ENCODE measurements around the gene PRRG4.

DNA sequence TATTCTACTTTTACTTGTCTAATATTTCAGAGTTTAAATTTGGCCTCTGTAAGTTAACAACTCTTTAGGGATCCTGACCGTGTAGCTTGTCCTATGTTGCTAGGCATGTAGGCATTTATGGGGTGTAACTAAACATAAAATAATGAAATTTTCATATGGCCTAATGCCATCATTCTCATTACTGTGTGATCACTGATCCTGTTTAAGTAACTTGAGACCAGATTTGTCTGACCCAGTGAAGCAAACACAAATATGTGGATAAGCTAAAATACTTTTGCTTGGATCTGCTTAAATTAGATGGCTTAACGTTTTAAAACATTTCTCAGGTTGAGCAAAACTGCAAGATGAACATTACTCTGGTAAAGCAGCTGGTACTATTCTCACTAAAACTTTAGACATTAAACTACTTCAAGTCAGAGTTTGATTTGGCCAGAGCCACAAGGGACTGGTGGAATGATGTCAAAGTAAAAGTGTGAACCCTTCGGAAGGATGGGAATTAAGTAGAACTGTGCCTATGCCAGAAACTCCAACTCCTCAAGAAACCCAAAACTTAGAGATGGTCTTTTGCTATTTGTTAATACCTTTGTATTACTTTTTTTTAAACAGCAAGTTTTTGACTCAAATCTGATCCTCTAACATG, 75.4 kb downstream of the PRRG4 start:
- TF ChIP-seq, protein P1, sequence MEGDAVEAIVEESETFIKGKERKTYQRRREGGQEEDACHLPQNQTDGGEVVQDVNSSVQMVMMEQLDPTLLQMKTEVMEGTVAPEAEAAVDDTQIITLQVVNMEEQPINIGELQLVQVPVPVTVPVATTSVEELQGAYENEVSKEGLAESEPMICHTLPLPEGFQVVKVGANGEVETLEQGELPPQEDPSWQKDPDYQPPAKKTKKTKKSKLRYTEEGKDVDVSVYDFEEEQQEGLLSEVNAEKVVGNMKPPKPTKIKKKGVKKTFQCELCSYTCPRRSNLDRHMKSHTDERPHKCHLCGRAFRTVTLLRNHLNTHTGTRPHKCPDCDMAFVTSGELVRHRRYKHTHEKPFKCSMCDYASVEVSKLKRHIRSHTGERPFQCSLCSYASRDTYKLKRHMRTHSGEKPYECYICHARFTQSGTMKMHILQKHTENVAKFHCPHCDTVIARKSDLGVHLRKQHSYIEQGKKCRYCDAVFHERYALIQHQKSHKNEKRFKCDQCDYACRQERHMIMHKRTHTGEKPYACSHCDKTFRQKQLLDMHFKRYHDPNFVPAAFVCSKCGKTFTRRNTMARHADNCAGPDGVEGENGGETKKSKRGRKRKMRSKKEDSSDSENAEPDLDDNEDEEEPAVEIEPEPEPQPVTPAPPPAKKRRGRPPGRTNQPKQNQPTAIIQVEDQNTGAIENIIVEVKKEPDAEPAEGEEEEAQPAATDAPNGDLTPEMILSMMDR (conservative IDR thresholded peaks at IDR 0.05; ENCODE audit: low read depth, low read length): no peak
- TF ChIP-seq POLR2A (IDR thresholded peaks at IDR 0.05; ENCODE audit: low read depth, low read length) (no peak), RFX5 (IDR thresholded peaks at IDR 0.05; ENCODE audit: low read depth, low read length) (no peak), CEBPB (IDR thresholded peaks at IDR 0.05; ENCODE audit: low read depth, low read length) (no peak), RCOR1 (IDR thresholded peaks at IDR 0.05; ENCODE audit: insufficient replicate concordance, low read length) (no peak), MAZ (IDR thresholded peaks at IDR 0.05; ENCODE audit: borderline replicate concordance, low read depth, low read length) (no peak), FOS (IDR thresholded peaks at IDR 0.05; ENCODE audit: low read depth, low read length) (no peak), MAFK (IDR thresholded peaks at IDR 0.05; ENCODE audit: low read depth, low read length) (no peak)

Data from IMR-90 (cell line).